Trophoblast cell (in vitro differentiated cells and primary cell): ENCODE measurements around the gene KLK5.
"Not testable (repeated sequence)": the region's sequence is repeated elsewhere in the genome, so short reads cannot be mapped to it uniquely, and the experiment has no call there.

ENCODE experiments used
- DNase-seq, 2 donors: peaks; one replicate each; pipeline ENCODE4 v3.0.0-alpha.2; 2016
- H2AFZ ChIP-seq: 2 replicates; pipeline ENCODE4 v1.6.1; 2013; ENCODE audit warnings: low read length, moderate library complexity, mild to moderate bottlenecking; ENCODE audit not compliant: insufficient read depth, poor library complexity
- H2AK5ac ChIP-seq: 2 replicates; pipeline ENCODE4 v1.6.1; 2013; ENCODE audit warnings: mild to moderate bottlenecking, low read length
- H2BK120ac ChIP-seq: 2 replicates; pipeline ENCODE4 v1.6.1; 2013; ENCODE audit warnings: low read length, mild to moderate bottlenecking, moderate library complexity; ENCODE audit not compliant: insufficient read depth, poor library complexity
- H2BK12ac ChIP-seq: 2 replicates; pipeline ENCODE4 v1.6.1; 2013; ENCODE audit warnings: mild to moderate bottlenecking, low read length, moderate library complexity
- H2BK5ac ChIP-seq: 2 replicates; pipeline ENCODE4 v1.6.1; 2013; ENCODE audit warnings: low read length, low read depth, moderate library complexity, mild to moderate bottlenecking; ENCODE audit not compliant: poor library complexity
- H3K14ac ChIP-seq: 2 replicates; pipeline ENCODE4 v1.6.1; 2013; ENCODE audit warnings: mild to moderate bottlenecking, low read length
- H3K18ac ChIP-seq: 2 replicates; pipeline ENCODE4 v1.6.1; 2013; ENCODE audit warnings: mild to moderate bottlenecking, low read length
- H3K23ac ChIP-seq: 2 replicates; pipeline ENCODE4 v1.6.1; 2013; ENCODE audit warnings: low read length
- H3K27ac ChIP-seq: 2 replicates; pipeline ENCODE4 v1.5.1; 2013; ENCODE audit warnings: low read depth, mild to moderate bottlenecking, inconsistent platforms, low read length, moderate library complexity
- H3K27me3 ChIP-seq: 2 replicates; pipeline ENCODE4 v1.6.1; 2013; ENCODE audit warnings: inconsistent platforms, mild to moderate bottlenecking, low read length, moderate library complexity; ENCODE audit not compliant: insufficient read depth
- H3K36me3 ChIP-seq, 2 experiments: 1 replicate in 1 of 2; 2 replicates in 1 of 2; pipeline ENCODE4 v1.6.1; 2013; ENCODE audit warnings: low read length in 2 of 2, mild to moderate bottlenecking in 2 of 2, moderate library complexity in 1 of 2; ENCODE audit not compliant: insufficient read depth in 2 of 2, control insufficient read depth in 1 of 2
- H3K4ac ChIP-seq: 2 replicates; pipeline ENCODE4 v1.6.1; 2013; ENCODE audit warnings: low read depth, mild to moderate bottlenecking, low read length, moderate library complexity
- H3K4me1 ChIP-seq, 2 experiments: 1 replicate in 1 of 2; 2 replicates in 1 of 2; pipeline ENCODE4 v1.6.1; 2013; ENCODE audit warnings: low read length in 2 of 2, mild to moderate bottlenecking in 2 of 2, moderate library complexity in 1 of 2; ENCODE audit not compliant: insufficient read depth in 2 of 2, control insufficient read depth in 1 of 2
- H3K4me2 ChIP-seq: 2 replicates; pipeline ENCODE4 v1.6.1; 2013; ENCODE audit warnings: inconsistent platforms, mild to moderate bottlenecking, low read length, moderate library complexity
- H3K4me3 ChIP-seq: 2 replicates; pipeline ENCODE4 v1.5.1; 2013; ENCODE audit warnings: mild to moderate bottlenecking, low read depth, low read length, inconsistent platforms
- H3K79me1 ChIP-seq: one replicate; pipeline ENCODE4 v1.6.1; 2013; ENCODE audit warnings: low read length
- H3K79me2 ChIP-seq: 2 replicates; pipeline ENCODE4 v1.6.1; 2013; ENCODE audit warnings: low read length, mild to moderate bottlenecking; ENCODE audit not compliant: control insufficient read depth, insufficient read depth, poor library complexity
- H3K9ac ChIP-seq: 2 replicates; pipeline ENCODE4 v1.6.1; 2013; ENCODE audit warnings: mild to moderate bottlenecking, low read length
- H3K9me3 ChIP-seq: 2 replicates; pipeline ENCODE4 v1.6.1; 2013; ENCODE audit warnings: low read depth, mild to moderate bottlenecking, control low read depth, inconsistent platforms, low read length; ENCODE audit not compliant: insufficient read depth
- H4K12ac ChIP-seq: 2 replicates; pipeline ENCODE4 v1.6.1; 2013; ENCODE audit warnings: low read depth, mild to moderate bottlenecking, low read length, moderate library complexity
- H4K8ac ChIP-seq: 2 replicates; pipeline ENCODE4 v1.6.1; 2013; ENCODE audit warnings: low read depth, mild to moderate bottlenecking, low read length, moderate library complexity
- H4K91ac ChIP-seq: one replicate; pipeline ENCODE4 v1.6.1; 2013; ENCODE audit warnings: low read depth, mild to moderate bottlenecking, low read length, moderate library complexity
- WGBS: extraction: QIAGEN DNeasy Blood & Tissue Kit; methylation state at CpG from one replicate; pipeline ENCODE4 v1.1.7; 2013; ENCODE audit warnings: missing lambda C conversion rate; ENCODE audit not compliant: insufficient read length, insufficient coverage; ENCODE audit errors: extremely low coverage; 5-methylcytosine and 5-hydroxymethylcytosine counted together

Gene KLK5

GRCh38 chr19:50992666-50993035 lies 39.8 kb upstream of the KLK5 start:
- H4K8ac ChIP-seq = no peak overlapping the region
- H3K18ac ChIP-seq = no peak overlapping the region
- H3K14ac ChIP-seq = no peak overlapping the region
- WGBS = no CpG with 5 or more reads among the region's 2 CpGs
- H3K27me3 ChIP-seq = no peaks in the 10 kb centered on the region
- H2BK5ac ChIP-seq = no peak overlapping the region
- no peak overlapping the region for H4K91ac ChIP-seq
- no peaks in the 10 kb centered on the region for H3K36me3 ChIP-seq
- no peak overlapping the region for H2BK12ac ChIP-seq
- H3K4me2 ChIP-seq = no peak overlapping the region
- no peak overlapping the region for H3K27ac ChIP-seq
- H3K79me2 ChIP-seq = no peaks in the 10 kb centered on the region
- H3K79me1 ChIP-seq = no peaks in the 10 kb centered on the region
- no peak for DNase-seq
- no peak overlapping the region for H2AFZ ChIP-seq
- H4K12ac ChIP-seq = no peak overlapping the region
- no peak overlapping the region for H3K23ac ChIP-seq
- H3K9me3 ChIP-seq = no peaks in the 10 kb centered on the region
- no peak overlapping the region for H3K4me3 ChIP-seq
- no peaks in the 10 kb centered on the region for H3K4me1 ChIP-seq
- no peak overlapping the region for H2AK5ac ChIP-seq
- H2BK120ac ChIP-seq = no peak overlapping the region
- H3K4ac ChIP-seq = no peak overlapping the region
- H3K9ac ChIP-seq = no peak overlapping the region

GRCh38 chr19:50984416-50984815 lies 31.6 kb upstream of the KLK5 start:
- not testable (repeated sequence) for H4K91ac ChIP-seq, H3K4me1 ChIP-seq, H2BK12ac ChIP-seq, H3K79me2 ChIP-seq, H3K27ac ChIP-seq, H3K9me3 ChIP-seq, H3K23ac ChIP-seq, H4K8ac ChIP-seq, H3K4ac ChIP-seq, H3K18ac ChIP-seq, H3K36me3 ChIP-seq, DNase-seq, H4K12ac ChIP-seq, H3K9ac ChIP-seq, H2AFZ ChIP-seq, H2AK5ac ChIP-seq, H2BK5ac ChIP-seq, H3K4me3 ChIP-seq, H2BK120ac ChIP-seq, H3K79me1 ChIP-seq, H3K4me2 ChIP-seq, H3K14ac ChIP-seq, H3K27me3 ChIP-seq
- WGBS = no CpG with 5 or more reads among the region's 14 CpGs

- WGBS = no CpG with 5 or more reads among the region's 28 CpGs
- H2BK12ac ChIP-seq = no peak within 1 kb of the TSS
- H3K4me1 ChIP-seq = peaks cover 5 to 12% of the 10 kb centered on the region in 2 experiments
These were observed 30.9 kb upstream of the KLK5 start, which contains the start of gene KLK7 for GRCh38 chr19:50983625-50984292. KLK7 (minus strand) TSS chr19:50983917; CDS start chr19:50982399, 1,518 bp downstream.

GRCh38 chr19:50982186-50982585 lies 29.3 kb upstream of the KLK5 start:
- Histone ChIP-seq H3K36me3 (no peaks in the 10 kb centered on the region), H2AFZ (no peak overlapping the region), H3K27ac (no peak overlapping the region), H3K4me2 (no peak overlapping the region), H3K14ac (no peak overlapping the region), H2AK5ac (no peak overlapping the region), H3K27me3 (no peaks in the 10 kb centered on the region), H2BK120ac (no peak overlapping the region), H4K91ac (no peak overlapping the region), H2BK12ac (no peak overlapping the region), H4K8ac (no peak overlapping the region), H3K79me1 (peaks cover 4% of the 10 kb centered on the region), H3K9me3 (no peaks in the 10 kb centered on the region), H2BK5ac (no peak overlapping the region), H3K4me1 (peaks cover 5 to 12% of the 10 kb centered on the region in 2 experiments), H4K12ac (no peak overlapping the region), H3K4me3 (no peak overlapping the region), H3K23ac (no peak overlapping the region), H3K4ac (no peak overlapping the region), H3K18ac (no peak overlapping the region), H3K9ac (no peak overlapping the region), H3K79me2 (no peaks in the 10 kb centered on the region)
- DNase-seq = no peak
- WGBS = no CpG with 5 or more reads among the region's 4 CpGs

More at GRCh38 chr19:50983625-50984292, 30.9 kb upstream of the KLK5 start, which contains the start of gene KLK7:
- Histone ChIP-seq H4K12ac (no peak within 1 kb of the TSS), H3K79me2 (no peaks in the 10 kb centered on the region), H4K91ac (no peak within 1 kb of the TSS), H3K18ac (no peak within 1 kb of the TSS), H3K4me2 (no peak within 1 kb of the TSS), H3K9me3 (no peaks in the 10 kb centered on the region), H3K36me3 (no peaks in the 10 kb centered on the region), H3K27ac (no peak within 1 kb of the TSS), H3K23ac (no peak within 1 kb of the TSS), H3K79me1 (peaks cover 4% of the 10 kb centered on the region), H2BK120ac (no peak within 1 kb of the TSS), H3K9ac (no peak within 1 kb of the TSS), H2AFZ (no peak within 1 kb of the TSS), H3K27me3 (no peaks in the 10 kb centered on the region), H2BK5ac (no peak within 1 kb of the TSS), H3K14ac (no peak within 1 kb of the TSS), H3K4ac (no peak within 1 kb of the TSS), H2AK5ac (no peak within 1 kb of the TSS), H3K4me3 (no peak within 1 kb of the TSS), H4K8ac (no peak within 1 kb of the TSS)
- DNase-seq = no peak
